GM06990 (cell line): Measurements from ENCODE around the gene EFEMP2.
"Not testable (repeated sequence)": the region's sequence is repeated elsewhere in the genome, so short reads cannot be mapped to it uniquely, and the experiment has no call there.

Experiments used
- DNase-seq: peaks from one replicate; pipeline ENCODE4 v3.0.0-alpha.2; 2011; ENCODE audit not compliant: insufficient read length; ENCODE audit errors: extremely low read depth
- H3K27me3 ChIP-seq: replicated peaks from 2 replicates; pipeline ENCODE4 v1.6.0; 2011; ENCODE audit warnings: low read length; ENCODE audit not compliant: control insufficient read depth, insufficient read depth
- H3K36me3 ChIP-seq: 2 replicates; pipeline ENCODE4 v1.5.1; 2011; ENCODE audit warnings: low read length; ENCODE audit not compliant: control insufficient read depth, insufficient read depth
- H3K4me3 ChIP-seq: replicated peaks from 2 replicates; pipeline ENCODE4 v1.5.1; 2011; ENCODE audit warnings: low read depth, mild to moderate bottlenecking, control low read depth, low read length
- CTCF ChIP-seq: IDR thresholded peaks from 2 replicates; pipeline ENCODE4 v1.5.1; 2011; ENCODE audit warnings: low read length, control low read depth, mild to moderate bottlenecking, inconsistent platforms; ENCODE audit not compliant: insufficient read depth, poor library complexity, severe bottlenecking

EFEMP2 gene

GRCh38 chr11:65849366-65849765 lies 23.2 kb downstream of the EFEMP2 start:
- no peak for TF ChIP-seq CTCF
- H3K36me3 ChIP-seq = peaks cover 21% of the 10 kb centered on the region
- H3K27me3 ChIP-seq = no peaks in the 10 kb centered on the region
- no peak for DNase-seq
- no peak overlapping the region for H3K4me3 ChIP-seq

GRCh38 chr11:65848693-65849092 lies 23.9 kb downstream of the EFEMP2 start:
- DNase-seq, H3K4me3 ChIP-seq, H3K27me3 ChIP-seq: not testable (repeated sequence)
- H3K36me3 ChIP-seq = peaks cover 19% of the 10 kb centered on the region

- H3K36me3 ChIP-seq = peaks cover 10% of the 10 kb centered on the region
- H3K27me3 ChIP-seq = no peaks in the 10 kb centered on the region
- no peak overlapping the region for H3K4me3 ChIP-seq
- TF ChIP-seq CTCF = no peak
- no peak for DNase-seq
Measured at GRCh38 chr11:65847746-65848145, 24.9 kb downstream of the EFEMP2 start.

GRCh38 chr11:65844231-65844872 lies 28.2 kb downstream of the EFEMP2 start:
- no peaks in the 10 kb centered on the region for H3K27me3 ChIP-seq
- no peaks in the 10 kb centered on the region for H3K36me3 ChIP-seq
- no peak overlapping the region for H3K4me3 ChIP-seq
- TF ChIP-seq CTCF = no peak
- no peak for DNase-seq

- Histone ChIP-seq H3K36me3 (no peaks in the 10 kb centered on the region), H3K4me3 (no peak overlapping the region), H3K27me3 (no peaks in the 10 kb centered on the region)
- no peak for TF ChIP-seq CTCF
- DNase-seq = no peak
Measured at GRCh38 chr11:65843811-65844210, 28.8 kb downstream of the EFEMP2 start.

GRCh38 chr11:65842144-65842543 lies 30.5 kb downstream of the EFEMP2 start:
- H3K27me3 ChIP-seq = no peaks in the 10 kb centered on the region
- no peak overlapping the region for H3K4me3 ChIP-seq
- DNase-seq = no peak
- no peak for TF ChIP-seq CTCF
- no peaks in the 10 kb centered on the region for H3K36me3 ChIP-seq
